SK-N-MC (cell line): ENCODE results near the gene ARRDC5.

ENCODE experiments used
- DNase-seq: peaks from one replicate; pipeline ENCODE4 v3.0.0-alpha.2; 2011; ENCODE audit warnings: low read depth, low spot score
- H3K27ac ChIP-seq: fragments of 200-600 bp; sonication (generic); 2 replicates; pipeline ENCODE4 v1.5.1; 2016; ENCODE audit warnings: mixed run types
- H3K36me3 ChIP-seq: fragments of 200-600 bp; sonication (generic); 2 replicates; pipeline ENCODE4 v1.6.1; 2017; ENCODE audit warnings: antibody characterized with exemption, low read length, mixed read lengths; ENCODE audit not compliant: insufficient read depth
- H3K4me3 ChIP-seq: fragments of 200-600 bp; sonication (generic); 2 replicates; pipeline ENCODE4 v1.5.1; 2016
- H3K9ac ChIP-seq: fragments of 200-600 bp; sonication (generic); 2 replicates; pipeline ENCODE4 v1.8.0; 2017; ENCODE audit warnings: mixed run types, mixed read lengths; ENCODE audit not compliant: insufficient read length
- H3K9me3 ChIP-seq: fragments of 200-600 bp; sonication (generic); 2 replicates; pipeline ENCODE4 v1.6.1; 2017; ENCODE audit warnings: low read depth, mild to moderate bottlenecking, antibody characterized with exemption, low read length, moderate library complexity, mixed read lengths
- EZH2 ChIP-seq: fragments of 200-600 bp; sonication (generic); IDR thresholded peaks from one replicate; pipeline ENCODE4 v1.6.1; 2017; ENCODE audit warnings: antibody characterized with exemption
- FOXP2 ChIP-seq: optimal IDR thresholded peaks from 2 replicates; pipeline ENCODE3; 2011; ENCODE audit warnings: mild to moderate bottlenecking, moderate library complexity; ENCODE audit not compliant: insufficient read depth; ENCODE audit errors: extremely low read length, control extremely low read depth
- POLR2AphosphoS5 ChIP-seq: IDR thresholded peaks from 2 replicates; pipeline ENCODE4 v1.6.1; 2012; ENCODE audit warnings: mild to moderate bottlenecking, low read depth, low read length, borderline replicate concordance

The ARRDC5 gene

GRCh38 chr19:4913996-4914735, 11.5 kb upstream of the ARRDC5 start:
- H3K27ac ChIP-seq = no peak overlapping the region
- DNase-seq = no peak
- no peaks in the 10 kb centered on the region for H3K9me3 ChIP-seq
- no peak overlapping the region for H3K4me3 ChIP-seq
- no peak overlapping the region for H3K9ac ChIP-seq
- H3K36me3 ChIP-seq = peaks cover 78% of the 10 kb centered on the region
- no peak for TF ChIP-seq POLR2AphosphoS5
- no peak for TF ChIP-seq FOXP2
- TF ChIP-seq EZH2 = no peak

- H3K4me3 ChIP-seq = peak overlapping the region; percentile 92
- TF ChIP-seq FOXP2 (peak; percentile 79), EZH2 (no peak)
- no peaks in the 10 kb centered on the region for H3K9me3 ChIP-seq
- peaks cover 66% of the 10 kb centered on the region for H3K36me3 ChIP-seq
- H3K27ac ChIP-seq = peak overlapping the region; percentile 30; the same call in 1 of the 2 replicates
- H3K9ac ChIP-seq = peak overlapping the region; percentile 87
- DNase-seq = no peak
Measured at GRCh38 chr19:4911786-4912672, 9.3 kb upstream of the ARRDC5 start.

GRCh38 chr19:4911314-4911713, 8.6 kb upstream of the ARRDC5 start:
- peak overlapping the region; percentile 87 for H3K9ac ChIP-seq
- H3K9me3 ChIP-seq = no peaks in the 10 kb centered on the region
- H3K36me3 ChIP-seq = peaks cover 60% of the 10 kb centered on the region
- DNase-seq = no peak
- H3K4me3 ChIP-seq = peak overlapping the region; percentile 92
- TF ChIP-seq EZH2 = no peak
- TF ChIP-seq POLR2AphosphoS5 = no peak
- no peak for TF ChIP-seq FOXP2
- peak overlapping the region; percentile 30; the same call in 1 of the 2 replicates for H3K27ac ChIP-seq

- H3K9ac ChIP-seq = peak overlapping the region; percentile 87
- DNase-seq = no peak
- H3K36me3 ChIP-seq = peaks cover 55% of the 10 kb centered on the region
- H3K4me3 ChIP-seq = peak overlapping the region; percentile 92
- peak overlapping the region; percentile 30; the same call in 1 of the 2 replicates for H3K27ac ChIP-seq
- H3K9me3 ChIP-seq = no peaks in the 10 kb centered on the region
- no peak for TF ChIP-seq EZH2
Measured at GRCh38 chr19:4910594-4911281, 8.0 kb upstream of the ARRDC5 start.

GRCh38 chr19:4909897-4910593, 7.3 kb upstream of the ARRDC5 start:
- H3K27ac ChIP-seq = no peak overlapping the region
- DNase-seq = peak; percentile 53
- peak overlapping the region; percentile 87 for H3K9ac ChIP-seq
- peak; percentile 6; the same call in 1 of the 2 replicates for TF ChIP-seq POLR2AphosphoS5
- no peak for TF ChIP-seq EZH2
- TF ChIP-seq FOXP2 = no peak
- peak overlapping the region; percentile 92 for H3K4me3 ChIP-seq
- peaks cover 48% of the 10 kb centered on the region for H3K36me3 ChIP-seq
- no peaks in the 10 kb centered on the region for H3K9me3 ChIP-seq

GRCh38 chr19:4909156-4909896, 6.6 kb upstream of the ARRDC5 start, which contains the start of gene UHRF1:
Gene UHRF1 (plus strand): TSS chr19:4909501. CDS start chr19:4910886, 1,385 bp downstream.
- peak within 1 kb of the TSS; percentile 87 for H3K9ac ChIP-seq
- peaks cover 41% of the 10 kb centered on the region for H3K36me3 ChIP-seq
- peak within 1 kb of the TSS; percentile 92 for H3K4me3 ChIP-seq
- H3K27ac ChIP-seq = no peak within 1 kb of the TSS; the same call in 1 of the 2 replicates
- no peaks in the 10 kb centered on the region for H3K9me3 ChIP-seq
- TF ChIP-seq POLR2AphosphoS5 (peak; percentile 81), EZH2 (no peak)
- no peak for DNase-seq

- no peak overlapping the region for H3K27ac ChIP-seq
- TF ChIP-seq EZH2 (no peak), FOXP2 (no peak), POLR2AphosphoS5 (no peak)
- H3K9ac ChIP-seq = peak overlapping the region; percentile 47
Measured at GRCh38 chr19:4908781-4909155, 6.1 kb upstream of the ARRDC5 start.

More at GRCh38 chr19:4908781-4909155, 6.1 kb upstream of the ARRDC5 start:
- DNase-seq = no peak
- Histone ChIP-seq H3K36me3 (peaks cover 35% of the 10 kb centered on the region), H3K9me3 (no peaks in the 10 kb centered on the region), H3K4me3 (peak overlapping the region; percentile 92; the same call in 1 of the 2 replicates)
